HL-60/S4 treated with phorbol 12-myristate 13-acetate at 8.2 ng/mL for 4 days and 3 days (cell line): ENCODE results near the gene CDC7.

Source experiments
- in situ Hi-C: fragments of 300-500 bp; cut with MboI; formaldehyde crosslinking; loops from 2 replicates; pipeline ENCODE4 v1.15.0; 2022; ENCODE audit warnings: low sequenced_read_pairs

Gene CDC7

GRCh38 chr1:91548376-91549040 lies 47.9 kb downstream of the CDC7 start:
- in situ Hi-C loops: no loop called here

DNA sequence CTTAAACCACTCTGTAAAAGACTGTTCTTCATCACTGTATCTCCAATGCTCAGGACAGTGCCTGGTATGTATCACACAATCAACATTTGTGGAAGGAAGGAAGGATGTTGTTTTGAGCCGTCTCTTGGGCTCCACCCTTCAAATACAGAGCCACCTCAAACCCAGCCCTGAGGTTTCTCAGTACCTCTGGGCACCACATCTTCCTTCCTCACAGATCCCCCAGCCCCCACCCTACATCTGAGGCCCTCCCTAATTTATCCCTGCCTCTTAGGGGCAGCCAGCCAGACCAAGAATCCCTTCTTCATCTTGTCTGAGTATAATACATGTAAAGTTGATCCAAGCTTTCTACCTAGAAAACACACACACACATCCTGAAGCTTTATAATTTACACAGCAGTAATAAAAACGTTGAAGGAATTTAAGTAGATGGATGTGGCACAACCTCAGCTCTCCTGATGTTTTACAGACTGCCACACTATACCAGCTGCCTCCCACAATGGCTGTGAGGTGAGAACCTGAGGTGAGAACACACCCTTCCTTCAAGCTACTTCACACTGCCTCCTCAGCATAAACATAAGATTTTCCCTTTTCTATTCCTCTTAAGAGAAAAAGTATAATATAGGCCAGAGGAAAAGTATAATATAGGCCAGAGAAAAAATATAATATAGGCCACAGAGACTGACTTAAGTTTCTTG lies 48.5 kb downstream of the CDC7 start:
- in situ Hi-C loops: no loop called here

DNA sequence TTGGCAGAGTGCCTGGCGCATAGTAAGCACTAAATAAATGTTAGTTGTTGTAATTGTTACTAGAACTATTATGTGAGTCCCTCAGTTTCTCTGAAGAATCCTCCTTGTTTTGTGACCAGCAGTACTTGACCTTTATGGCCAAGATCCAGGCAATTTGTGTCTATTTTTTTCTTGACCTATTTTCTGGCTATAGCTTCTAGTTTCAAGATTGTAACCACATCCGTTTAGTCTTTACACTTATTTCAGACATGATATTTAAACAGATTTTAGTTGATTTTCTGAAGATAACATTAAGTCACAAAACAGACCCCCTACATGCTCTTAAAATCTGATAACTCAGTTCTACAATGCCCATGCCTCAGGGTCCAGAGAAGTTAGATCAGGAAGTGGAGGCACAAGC lies 50.3 kb downstream of the CDC7 start:
- in situ Hi-C loops: no loop called here

DNA sequence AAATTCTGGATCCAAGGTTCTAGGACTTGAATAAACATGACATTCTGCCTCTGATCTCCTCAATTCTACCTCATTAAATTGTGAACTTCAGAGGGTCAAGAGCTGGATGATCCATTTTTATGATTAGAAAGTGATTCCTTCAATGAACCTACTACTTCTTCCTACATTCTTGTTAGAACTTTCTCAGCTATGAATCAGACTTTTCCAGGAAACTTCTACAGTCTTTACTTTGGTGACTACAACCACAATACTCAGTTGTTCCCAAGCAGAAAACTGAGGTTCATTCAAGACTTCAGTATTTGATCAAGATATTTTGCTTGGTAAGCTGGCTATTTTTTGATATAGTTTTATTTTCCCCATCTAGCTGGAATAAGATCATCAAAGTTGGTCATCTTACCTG lies 51.4 kb downstream of the CDC7 start:
- in situ Hi-C loops: no loop called here

- in situ Hi-C loops: no loop called here
Measured at GRCh38 chr1:91552596-91552995, 51.9 kb downstream of the CDC7 start.

GRCh38 chr1:91553177-91553591 lies 52.5 kb downstream of the CDC7 start:
- in situ Hi-C loops: no loop called here

DNA sequence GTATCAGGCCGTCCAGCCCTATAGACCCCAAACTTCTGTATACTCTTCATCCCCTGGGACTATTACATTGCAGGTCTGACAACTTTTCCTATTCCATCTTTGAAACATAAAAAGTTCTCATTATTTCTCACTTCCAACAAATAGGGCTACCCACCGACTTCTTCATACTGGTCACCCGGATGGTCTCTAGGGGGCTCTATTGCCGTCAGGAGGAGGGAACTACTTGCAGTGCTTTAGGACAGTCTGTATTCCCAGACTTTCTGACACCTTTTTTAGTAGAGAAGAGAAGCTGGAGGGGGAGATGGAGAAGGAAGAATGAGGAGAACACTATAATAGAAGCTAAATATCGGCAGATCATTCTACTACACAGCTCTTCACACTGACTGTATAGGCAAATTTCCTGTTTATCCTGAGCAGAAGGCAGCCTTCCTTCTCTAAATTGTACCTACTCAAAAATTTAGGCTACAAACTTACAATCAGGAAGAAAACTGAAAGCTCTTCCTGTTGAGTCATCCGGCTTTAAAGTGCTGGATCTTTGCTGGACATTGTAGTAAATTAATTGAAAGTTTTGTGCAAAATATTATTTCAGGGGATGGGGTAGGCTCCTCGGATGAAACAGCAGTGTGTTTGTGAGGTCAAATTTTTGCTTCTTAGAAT lies 54.6 kb downstream of the CDC7 start:
- in situ Hi-C loops: no loop called here

DNA sequence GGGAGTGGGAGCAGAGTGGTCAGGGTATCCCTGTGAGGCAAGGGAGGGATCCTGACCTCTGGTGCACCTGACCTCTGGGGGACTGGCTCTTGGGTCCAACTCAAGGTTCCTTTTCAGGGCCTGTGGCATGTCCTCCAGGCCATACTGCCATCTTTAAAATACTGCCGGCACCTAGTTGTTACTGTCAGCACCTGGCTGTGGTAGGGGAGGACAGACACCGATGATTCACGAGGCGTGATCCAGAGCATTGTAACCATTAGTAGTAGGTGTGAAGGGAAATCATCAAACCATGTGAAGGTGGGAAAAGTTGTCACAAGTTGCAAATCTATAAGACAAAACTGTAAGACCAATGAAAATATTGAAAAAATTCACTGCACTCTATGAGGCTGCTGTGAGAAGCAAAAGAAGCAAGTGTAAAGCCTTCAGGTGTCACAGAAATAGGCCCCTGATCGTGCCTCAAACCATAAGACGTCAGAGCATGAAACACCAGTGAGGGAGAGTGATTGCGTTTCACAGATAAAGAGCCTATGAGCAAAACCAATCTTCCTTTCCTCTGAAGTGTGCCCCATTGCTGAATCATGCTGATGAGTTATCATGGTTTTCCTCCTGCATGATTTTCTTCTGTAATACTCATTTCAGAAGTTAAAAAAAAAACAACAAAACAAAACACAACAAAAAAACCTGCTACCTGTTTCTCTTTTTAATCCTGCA lies 55.3 kb downstream of the CDC7 start:
- in situ Hi-C loops: no loop called here

DNA sequence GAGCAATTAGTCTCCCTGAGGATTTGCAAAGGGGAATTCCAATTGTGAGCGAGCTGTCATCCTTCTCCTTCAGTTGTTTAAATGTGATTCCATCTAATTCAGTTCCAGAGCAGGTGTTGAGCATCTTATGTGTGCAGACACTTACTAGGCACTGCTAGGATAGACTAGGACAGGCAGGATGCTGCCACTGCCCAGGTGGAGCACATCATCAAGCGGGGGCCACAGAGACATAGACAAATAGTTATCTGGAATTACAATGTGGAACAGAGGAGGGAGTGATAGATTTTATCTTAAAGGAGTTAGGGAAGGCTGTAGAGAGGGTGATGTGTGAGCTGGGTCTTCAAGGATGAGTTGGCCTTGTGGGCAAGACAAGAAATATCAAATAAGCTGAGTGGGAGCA lies 55.9 kb downstream of the CDC7 start:
- in situ Hi-C loops: no loop called here

- in situ Hi-C loops: no loop called here
Measured at GRCh38 chr1:91557039-91557690, 56.5 kb downstream of the CDC7 start.

DNA sequence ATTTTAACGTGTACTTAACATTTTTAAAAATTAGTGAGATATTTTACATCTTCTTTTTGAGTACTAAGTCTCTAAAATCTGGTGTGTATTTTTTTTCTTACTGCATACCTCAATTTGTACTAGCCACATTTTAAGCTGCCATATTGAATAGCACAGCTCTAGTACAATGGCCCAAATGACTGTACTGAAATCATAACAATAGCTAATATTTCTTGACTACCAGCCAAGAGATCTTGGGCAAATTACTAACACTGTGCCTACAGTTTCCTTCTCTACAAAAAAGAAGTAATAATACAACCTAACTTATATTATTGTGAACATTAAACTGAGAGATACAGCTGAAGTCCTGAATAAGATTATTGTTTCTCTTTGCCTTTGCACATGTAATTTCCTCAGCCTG lies 57.2 kb downstream of the CDC7 start:
- in situ Hi-C loops: no loop called here

DNA sequence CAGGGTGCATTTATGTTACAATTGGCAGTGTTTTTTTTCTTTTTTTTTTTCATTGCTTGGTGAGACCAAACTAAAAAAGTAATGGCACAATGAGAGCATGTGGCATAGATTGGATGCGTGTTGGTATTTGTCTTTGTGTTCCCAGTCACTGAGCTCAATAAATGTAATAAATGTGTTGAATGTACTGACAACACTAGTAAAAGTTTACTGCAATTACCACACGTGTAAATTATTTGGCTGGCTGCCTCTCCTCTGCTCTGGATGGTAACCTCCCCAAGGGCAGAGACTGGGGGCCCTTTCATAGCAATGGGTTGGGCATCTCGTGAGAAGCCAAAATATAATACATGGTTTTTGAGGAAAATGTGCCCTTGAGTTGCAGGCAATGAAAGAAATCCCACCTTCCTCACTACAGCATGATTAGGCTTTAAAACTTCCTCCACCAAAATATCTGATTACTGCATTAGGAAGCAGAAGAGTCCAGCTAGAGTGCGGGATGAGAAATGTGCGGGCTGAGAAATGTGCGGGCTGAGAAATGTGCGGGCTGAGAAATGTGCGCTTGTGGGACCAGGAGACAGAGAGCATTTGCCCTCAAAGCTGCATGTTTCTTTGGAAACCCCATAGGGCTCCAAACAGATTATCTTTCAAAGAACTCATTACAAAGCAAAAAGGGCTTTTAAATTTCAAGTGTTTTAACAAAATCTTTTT lies 58.5 kb downstream of the CDC7 start:
- in situ Hi-C loops: no loop called here

GRCh38 chr1:91559838-91560565 lies 59.4 kb downstream of the CDC7 start:
- in situ Hi-C loops: no loop called here

DNA sequence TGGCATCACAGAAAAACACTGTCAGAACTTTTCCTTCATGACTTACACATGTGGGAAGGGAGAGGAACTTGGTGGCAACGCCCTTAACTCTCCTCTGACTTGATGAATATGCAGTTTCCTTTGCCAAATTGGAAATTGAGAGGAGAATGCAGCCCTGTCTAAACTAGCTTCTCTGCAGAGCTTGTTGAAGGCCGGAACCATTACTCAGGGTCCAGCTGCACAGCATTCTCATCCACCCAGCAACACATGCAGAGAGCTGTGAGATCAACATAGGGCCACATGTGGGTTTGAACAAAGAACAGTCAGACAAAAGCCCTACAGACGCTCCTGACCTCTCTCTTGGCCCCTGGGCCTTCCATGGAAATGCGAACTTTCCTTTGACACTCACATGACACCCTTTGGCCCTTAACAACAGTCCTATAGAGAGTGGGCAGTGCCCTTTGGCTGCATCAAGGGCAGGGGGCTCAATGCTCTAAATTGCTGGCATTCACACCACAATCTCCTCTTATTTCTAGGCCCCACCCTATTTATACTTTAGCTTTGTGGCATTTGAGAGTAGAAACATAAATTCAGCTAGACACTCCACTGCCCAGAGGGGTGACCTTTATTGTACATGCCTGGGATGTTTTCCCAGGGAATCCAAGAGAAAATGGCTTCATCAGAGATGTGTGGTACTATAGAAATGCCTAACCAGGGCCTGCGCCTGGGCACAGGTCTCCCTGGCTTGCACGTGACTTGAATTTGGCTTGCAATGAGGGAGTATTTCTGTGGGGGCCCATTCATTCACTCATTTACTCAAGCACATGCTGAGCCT lies 64.4 kb downstream of the CDC7 start:
- in situ Hi-C loops: no loop called here

GRCh38 chr1:91567583-91567982 lies 66.9 kb downstream of the CDC7 start:
- in situ Hi-C loops: no loop called here

DNA sequence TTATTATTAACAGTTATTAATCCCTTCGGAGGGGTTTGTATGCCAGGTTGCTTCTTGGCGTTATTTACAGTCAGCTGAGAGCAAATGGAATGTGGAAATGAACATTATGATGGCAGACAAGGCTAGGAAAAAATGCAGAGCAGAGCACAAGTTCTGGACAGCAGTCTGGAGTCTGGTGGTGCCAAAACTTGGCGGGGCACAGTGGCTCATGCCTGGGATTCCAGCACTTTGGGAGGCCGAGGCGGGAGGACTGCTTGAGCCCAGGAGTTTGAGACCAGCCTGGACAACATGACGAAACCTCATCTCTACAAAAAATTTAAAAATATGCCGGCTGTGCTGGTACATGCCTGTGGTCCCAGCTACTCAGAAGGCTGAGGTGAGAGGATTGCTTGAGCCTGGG lies 67.6 kb downstream of the CDC7 start:
- in situ Hi-C loops: no loop called here

- in situ Hi-C loops: no loop called here
Measured at GRCh38 chr1:91569411-91570119, 68.9 kb downstream of the CDC7 start.

DNA sequence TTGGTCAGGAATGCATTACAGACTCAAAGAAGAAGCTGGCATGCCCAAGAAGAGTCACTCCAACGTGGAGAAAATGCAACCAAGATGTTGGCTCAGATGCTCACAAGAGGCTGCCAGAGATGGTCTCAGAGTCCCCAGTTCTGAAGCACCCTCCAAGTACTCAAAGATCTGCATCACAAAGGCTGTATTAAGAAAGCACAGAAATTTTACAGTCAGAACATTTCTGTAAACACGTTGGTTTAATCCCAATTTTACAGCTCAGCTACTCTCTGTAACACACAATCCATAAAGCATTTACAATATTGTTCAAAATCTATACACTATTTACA lies 69.4 kb downstream of the CDC7 start:
- in situ Hi-C loops: no loop called here

DNA sequence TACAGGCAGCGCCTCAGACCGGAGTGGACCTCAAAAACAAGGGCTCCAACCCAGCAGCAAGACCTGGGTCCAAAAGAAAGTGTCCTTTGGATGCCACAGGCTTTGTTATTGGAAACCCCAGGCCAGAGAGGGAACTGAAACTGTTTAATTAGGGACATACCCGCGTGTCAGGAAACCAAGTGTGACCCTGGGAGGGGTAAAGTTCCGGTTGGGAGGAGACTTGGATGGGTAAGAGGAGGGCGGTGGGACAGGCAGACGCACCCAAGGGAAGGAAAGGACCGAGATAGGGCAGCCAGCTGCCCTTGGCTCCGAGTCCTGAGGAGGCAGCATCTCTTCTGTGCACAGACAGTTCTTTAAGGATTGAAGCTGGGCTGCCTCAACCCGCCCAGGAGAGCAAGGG lies 71.4 kb downstream of the CDC7 start:
- in situ Hi-C loops: no loop called here
